Stimulated activated effector memory CD8-positive, alpha-beta T cell treated with anti-CD3 and anti-CD28 coated beads, Interleukin-12 subunit alpha, Interleukin-12 subunit beta, amount 100 ng/mL, for 72 hours (primary cell): ENCODE results near the gene DZIP1.
A peak's percentile ranks its signal among the peaks of the same experiment; 100 is the strongest.

Source experiments
- ATAC-seq: fragments of 150-1000 bp; cut with Tn5 transposase; 2 replicates; pipeline ENCODE4 v1.10.0; 2021
- DNase-seq, 2 donors: peaks; one replicate each; pipeline ENCODE4 v3.0.0; 2021 to 2022; ENCODE audit warnings: low spot score in 2 of 2
- H3K27ac Mint-ChIP-seq: one replicate; pipeline ENCODE4 v1.8.0; 2022; ENCODE audit warnings: mild to moderate bottlenecking, mixed read lengths
- H3K36me3 Mint-ChIP-seq: one replicate; pipeline ENCODE4 v1.8.0; 2022; ENCODE audit warnings: mild to moderate bottlenecking, mixed read lengths
- H3K4me1 Mint-ChIP-seq: one replicate; pipeline ENCODE4 v1.8.0; 2022; ENCODE audit warnings: mixed read lengths
- H3K4me3 Mint-ChIP-seq: one replicate; pipeline ENCODE4 v1.8.0; 2022; ENCODE audit warnings: mild to moderate bottlenecking, mixed read lengths
- H3K9me3 Mint-ChIP-seq: one replicate; pipeline ENCODE4 v1.8.0; 2022; ENCODE audit warnings: mixed read lengths

DZIP1 gene

GRCh38 chr13:95552539-95553441, 91.7 kb downstream of the DZIP1 start, which contains the start of gene CLDN10:
CLDN10 (plus strand) TSS chr13:95552720; CDS start chr13:95552754, 34 bp downstream.
- DNase-seq (no peak), ATAC-seq (peak; percentile 16)
- Mint-ChIP-seq H3K4me1 (peaks cover 12% of the 10 kb centered on the region), H3K36me3 (no peaks in the 10 kb centered on the region), H3K4me3 (no peak within 1 kb of the TSS), H3K27ac (no peak within 1 kb of the TSS), H3K9me3 (no peaks in the 10 kb centered on the region)

- Mint-ChIP-seq H3K4me3 (no peak overlapping the region), H3K9me3 (no peaks in the 10 kb centered on the region), H3K36me3 (no peaks in the 10 kb centered on the region), H3K27ac (no peak overlapping the region), H3K4me1 (peaks cover 12% of the 10 kb centered on the region)
- DNase-seq (no peak), ATAC-seq (no peak)
Observed at GRCh38 chr13:95552208-95552538, 92.3 kb downstream of the DZIP1 start.

GRCh38 chr13:95547531-95548167, 96.9 kb downstream of the DZIP1 start:
- H3K9me3 Mint-ChIP-seq: no peaks in the 10 kb centered on the region
- ATAC-seq: no peak

GRCh38 chr13:95546919-95547318, 97.6 kb downstream of the DZIP1 start:
- Mint-ChIP-seq H3K4me3 (no peak overlapping the region), H3K36me3 (no peaks in the 10 kb centered on the region), H3K4me1 (no peaks in the 10 kb centered on the region), H3K9me3 (no peaks in the 10 kb centered on the region), H3K27ac (no peak overlapping the region)
- no peak for ATAC-seq
- DNase-seq: no peak

More at GRCh38 chr13:95547531-95548167, 96.9 kb downstream of the DZIP1 start:
- Mint-ChIP-seq H3K27ac (no peak overlapping the region), H3K4me1 (no peaks in the 10 kb centered on the region), H3K36me3 (no peaks in the 10 kb centered on the region), H3K4me3 (no peak overlapping the region)
- no peak for DNase-seq

GRCh38 chr13:95544293-95544692, 100.2 kb downstream of the DZIP1 start:
- Mint-ChIP-seq H3K4me1 (no peaks in the 10 kb centered on the region), H3K36me3 (no peaks in the 10 kb centered on the region), H3K9me3 (no peaks in the 10 kb centered on the region), H3K4me3 (no peak overlapping the region), H3K27ac (no peak overlapping the region)
- DNase-seq (no peak), ATAC-seq (no peak)

- Mint-ChIP-seq H3K4me1 (no peaks in the 10 kb centered on the region), H3K36me3 (no peaks in the 10 kb centered on the region), H3K27ac (no peak overlapping the region), H3K4me3 (no peak overlapping the region), H3K9me3 (no peaks in the 10 kb centered on the region)
- no peak for ATAC-seq
- no peak for DNase-seq
Observed at GRCh38 chr13:95541911-95542474, 102.5 kb downstream of the DZIP1 start.

GRCh38 chr13:95541308-95541707, 103.2 kb downstream of the DZIP1 start:
- Mint-ChIP-seq H3K4me1 (no peaks in the 10 kb centered on the region), H3K36me3 (no peaks in the 10 kb centered on the region), H3K27ac (no peak overlapping the region), H3K9me3 (no peaks in the 10 kb centered on the region), H3K4me3 (no peak overlapping the region)
- ATAC-seq (no peak), DNase-seq (no peak)

GRCh38 chr13:95540888-95541287, 103.6 kb downstream of the DZIP1 start:
- ATAC-seq (no peak), DNase-seq (no peak)
- Mint-ChIP-seq H3K36me3 (no peaks in the 10 kb centered on the region), H3K27ac (no peak overlapping the region), H3K9me3 (no peaks in the 10 kb centered on the region), H3K4me3 (no peak overlapping the region), H3K4me1 (no peaks in the 10 kb centered on the region)

GRCh38 chr13:95536632-95537241, 107.8 kb downstream of the DZIP1 start:
- no peak overlapping the region for H3K27ac Mint-ChIP-seq
- H3K9me3 Mint-ChIP-seq: no peaks in the 10 kb centered on the region
- ATAC-seq (no peak), DNase-seq (no peak)
- no peaks in the 10 kb centered on the region for H3K36me3 Mint-ChIP-seq
- no peak overlapping the region for H3K4me3 Mint-ChIP-seq
- peaks cover 9% of the 10 kb centered on the region for H3K4me1 Mint-ChIP-seq

- H3K9me3 Mint-ChIP-seq: no peaks in the 10 kb centered on the region
- H3K36me3 Mint-ChIP-seq: no peaks in the 10 kb centered on the region
- peaks cover 9% of the 10 kb centered on the region for H3K4me1 Mint-ChIP-seq
Observed at GRCh38 chr13:95535243-95535642, 109.3 kb downstream of the DZIP1 start.

GRCh38 chr13:95533545-95534160, 110.9 kb downstream of the DZIP1 start:
- no peak overlapping the region for H3K27ac Mint-ChIP-seq
- ATAC-seq: peak; percentile 34
- DNase-seq: no peak
- peaks cover 9% of the 10 kb centered on the region for H3K4me1 Mint-ChIP-seq
- H3K4me3 Mint-ChIP-seq: no peak overlapping the region
- no peaks in the 10 kb centered on the region for H3K36me3 Mint-ChIP-seq
- no peaks in the 10 kb centered on the region for H3K9me3 Mint-ChIP-seq

More at GRCh38 chr13:95535243-95535642, 109.3 kb downstream of the DZIP1 start:
- no peak overlapping the region for H3K27ac Mint-ChIP-seq
- ATAC-seq: peak; percentile 91
- H3K4me3 Mint-ChIP-seq: no peak overlapping the region
- DNase-seq: no peak

GRCh38 chr13:95530178-95530577, 114.3 kb downstream of the DZIP1 start:
- DNase-seq (no peak), ATAC-seq (no peak)
- Mint-ChIP-seq H3K4me3 (no peak overlapping the region), H3K9me3 (peaks cover 4% of the 10 kb centered on the region), H3K36me3 (no peaks in the 10 kb centered on the region), H3K27ac (no peak overlapping the region), H3K4me1 (peaks cover 4% of the 10 kb centered on the region)
